Activated T-cell treated with anti-CD3 and anti-CD28 coated beads, Interleukin-2, amount 50 U/mL, for 4 hours (primary cell): ENCODE results near the gene NAV2. TPM values are rescaled to one million over a fixed set of nuclear protein-coding genes. Genes with fewer than 3 reads are reported as not detected.
A peak's percentile ranks its signal among the peaks of the same experiment; 100 is the strongest.
"Not testable (repeated sequence)": the region's sequence is repeated elsewhere in the genome, so short reads cannot be mapped to it uniquely, and the experiment has no call there.

ENCODE experiments used
- ATAC-seq, 2 donors: fragments of 200-7000 bp; cut with Tn5 transposase; one replicate each; pipeline ENCODE4 v1.10.0; 2021
- DNase-seq: peaks from one replicate; pipeline ENCODE4 v3.0.0-alpha.2; 2020
- H3K27me3 Mint-ChIP-seq: one replicate; pipeline ENCODE4 v1.8.0; 2021; ENCODE audit warnings: low read depth, mixed read lengths
- H3K36me3 Mint-ChIP-seq: one replicate; pipeline ENCODE4 v1.8.0; 2022; ENCODE audit warnings: mixed read lengths; ENCODE audit not compliant: insufficient read depth
- H3K4me1 Mint-ChIP-seq: one replicate; pipeline ENCODE4 v1.8.0; 2021; ENCODE audit warnings: low read depth, mixed read lengths
- H3K4me3 Mint-ChIP-seq: one replicate; pipeline ENCODE4 v1.8.0; 2021; ENCODE audit warnings: mild to moderate bottlenecking, moderate library complexity, mixed read lengths
- H3K9me3 Mint-ChIP-seq: one replicate; pipeline ENCODE4 v1.8.0; 2021; ENCODE audit warnings: mixed read lengths
- total RNA-seq, 3 donors: library from RNA; stranded (reverse); gene quantifications; one replicate each; pipeline ENCODE4 v1.2.1, GENCODE V29; 2021

Gene NAV2
- total RNA-seq, 3 donors from 2014 or later: 0.08 to 0.60 (median 0.35) TPM

DNA sequence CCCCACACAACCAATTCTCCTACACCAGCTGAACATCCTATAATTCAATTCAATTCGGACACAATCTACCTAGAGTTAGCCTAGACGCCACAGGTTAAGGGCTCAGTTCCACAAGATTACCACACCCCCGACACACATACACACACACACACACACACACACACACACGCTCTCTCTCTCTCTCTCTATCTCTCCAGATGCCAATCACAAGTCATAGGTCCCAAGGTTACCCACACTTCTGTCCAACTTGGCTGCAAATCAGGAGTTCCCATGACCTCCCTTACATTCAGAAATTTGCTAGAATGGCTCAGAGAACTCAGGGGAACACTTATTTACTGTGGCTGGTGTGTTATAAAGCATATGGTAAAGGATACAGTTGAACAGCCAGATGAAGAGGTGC is 243.6 kb downstream of the NAV2 start:
- no peak for DNase-seq
- Mint-ChIP-seq H3K4me3 (no peak overlapping the region), H3K9me3 (no peaks in the 10 kb centered on the region), H3K36me3 (no peaks in the 10 kb centered on the region), H3K27me3 (peaks cover 6% of the 10 kb centered on the region), H3K4me1 (peaks cover 6% of the 10 kb centered on the region)
- no peak for ATAC-seq

DNA sequence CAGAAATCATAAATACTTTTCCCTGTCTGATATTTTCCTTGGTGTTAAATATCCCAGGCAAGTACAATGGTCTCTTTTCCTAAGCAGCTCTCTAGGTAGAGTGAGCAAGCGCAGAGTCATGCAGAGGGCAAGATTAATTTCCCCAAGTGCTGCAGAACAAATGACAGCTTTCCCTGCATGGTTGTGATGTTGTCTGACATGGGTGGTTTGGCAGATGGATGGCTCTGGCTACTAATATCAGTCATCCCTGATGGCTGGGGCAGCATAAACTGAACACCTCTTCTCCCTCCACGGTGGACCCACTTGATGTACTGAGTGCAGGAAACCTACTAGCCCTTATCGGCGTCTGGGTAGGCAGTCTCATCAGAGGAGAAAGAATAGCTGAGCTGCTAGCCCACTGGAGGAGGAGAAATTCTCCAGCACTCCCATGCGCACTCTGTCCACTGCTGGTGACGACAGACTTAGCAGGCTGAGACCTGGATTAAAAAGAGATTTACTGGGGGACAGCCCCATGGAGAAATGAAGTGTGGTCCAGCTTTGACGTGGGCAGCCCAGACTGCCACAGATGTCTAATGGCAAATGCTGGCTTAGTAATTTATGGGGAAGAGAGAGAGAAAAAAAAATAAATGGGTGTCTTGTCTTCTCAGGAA is 244.8 kb downstream of the NAV2 start:
- Mint-ChIP-seq H3K4me3 (no peak overlapping the region), H3K9me3 (no peaks in the 10 kb centered on the region), H3K36me3 (no peaks in the 10 kb centered on the region), H3K4me1 (no peaks in the 10 kb centered on the region), H3K27me3 (peaks cover 6% of the 10 kb centered on the region)
- no peak for ATAC-seq
- DNase-seq: no peak

DNA sequence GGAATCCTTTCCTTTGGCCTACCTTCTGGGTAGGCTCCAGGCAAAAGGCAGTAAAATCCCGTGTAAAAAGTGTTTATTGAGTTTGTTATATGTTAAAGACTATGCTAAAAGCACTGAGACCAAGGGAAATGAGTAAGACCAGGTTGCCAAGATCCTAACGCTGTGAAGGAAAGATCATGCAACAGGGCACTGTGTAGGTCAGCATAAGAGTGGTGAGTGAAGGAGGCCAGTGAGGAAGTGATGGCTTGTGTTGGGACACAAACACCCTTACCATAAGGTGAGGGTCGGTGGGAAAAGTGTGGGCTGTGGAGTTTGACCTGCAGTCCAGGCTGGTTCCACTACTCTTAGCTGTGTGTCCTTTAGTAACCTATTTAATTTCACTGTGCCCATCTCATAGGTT is 245.6 kb downstream of the NAV2 start:
- Mint-ChIP-seq H3K4me1 (peaks cover 2% of the 10 kb centered on the region), H3K27me3 (peaks cover 5% of the 10 kb centered on the region), H3K36me3 (no peaks in the 10 kb centered on the region), H3K9me3 (no peaks in the 10 kb centered on the region), H3K4me3 (no peak overlapping the region)
- ATAC-seq (no peak), DNase-seq (no peak)

DNA sequence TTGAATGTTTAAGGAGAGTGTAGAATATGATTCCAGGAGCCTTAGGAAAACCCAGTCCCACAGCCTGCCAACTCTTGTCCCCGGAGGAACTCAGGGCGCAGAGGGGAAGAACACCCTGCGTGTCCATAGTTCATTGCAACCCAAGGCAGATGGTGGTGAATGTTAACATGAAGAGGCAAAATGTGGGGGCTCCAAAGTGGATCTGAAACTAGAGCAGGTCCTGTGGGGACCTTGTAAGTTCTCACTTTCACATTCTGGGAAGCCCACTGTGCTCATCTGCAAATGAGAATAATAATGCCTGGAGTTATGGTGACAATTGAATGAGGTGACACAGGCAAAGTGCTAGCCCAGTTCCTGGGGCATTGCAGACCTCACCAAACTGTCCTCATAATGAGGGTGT is 246.6 kb downstream of the NAV2 start:
- Mint-ChIP-seq H3K27me3 (peaks cover 3% of the 10 kb centered on the region), H3K4me1 (peaks cover 6% of the 10 kb centered on the region), H3K36me3 (no peaks in the 10 kb centered on the region), H3K9me3 (no peaks in the 10 kb centered on the region), H3K4me3 (no peak overlapping the region)
- ATAC-seq (no peak), DNase-seq (no peak)

- ATAC-seq (no peak), DNase-seq (no peak)
- Mint-ChIP-seq H3K4me3 (no peak overlapping the region), H3K36me3 (no peaks in the 10 kb centered on the region), H3K27me3 (peaks cover 3% of the 10 kb centered on the region), H3K4me1 (peaks cover 6% of the 10 kb centered on the region), H3K9me3 (no peaks in the 10 kb centered on the region)
Observed at GRCh38 chr11:19959648-19960059, 247.0 kb downstream of the NAV2 start.

DNA sequence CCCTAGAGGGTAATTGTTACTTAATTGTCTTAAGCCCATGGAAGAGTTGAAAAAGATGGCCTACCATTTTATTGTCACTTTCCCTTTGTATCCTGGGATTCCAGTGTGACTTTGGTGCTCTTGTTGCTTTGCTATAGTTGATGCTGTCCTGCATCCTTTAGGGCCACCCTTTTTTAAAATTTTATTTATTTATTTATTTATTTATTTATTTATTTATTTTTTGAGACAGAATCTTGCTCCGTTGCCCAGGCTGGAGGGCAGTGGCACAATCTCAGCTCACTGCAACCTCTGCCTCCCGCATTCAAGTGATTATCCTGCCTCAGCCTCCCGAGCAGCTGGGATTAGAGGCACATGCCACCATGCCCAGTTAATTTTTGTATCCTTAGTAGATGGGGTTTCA is 247.8 kb downstream of the NAV2 start:
- not testable (repeated sequence) for DNase-seq

DNA sequence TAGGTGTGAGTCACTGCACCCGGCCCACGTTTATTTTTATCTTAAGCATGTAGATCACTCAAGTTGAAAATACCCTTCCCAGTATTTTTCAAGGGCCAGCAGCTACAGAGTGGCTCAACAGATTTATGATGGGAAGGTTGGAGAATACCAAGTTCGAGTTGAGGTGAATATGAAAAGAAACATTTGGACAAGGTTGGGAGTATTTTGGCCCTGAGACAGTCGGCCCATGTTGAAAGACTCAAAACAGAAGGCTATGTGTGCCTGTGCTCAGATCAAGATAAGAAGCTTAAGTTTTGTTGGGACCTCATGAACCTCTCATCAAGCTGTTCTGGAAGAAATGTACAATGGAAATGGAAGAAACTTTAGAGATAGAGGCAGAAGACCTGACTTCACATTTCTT is 248.6 kb downstream of the NAV2 start:
- peaks cover 8% of the 10 kb centered on the region for H3K27me3 Mint-ChIP-seq
- DNase-seq (no peak), ATAC-seq (no peak)
- peaks cover 6% of the 10 kb centered on the region for H3K4me1 Mint-ChIP-seq
- H3K9me3 Mint-ChIP-seq: no peaks in the 10 kb centered on the region
- no peaks in the 10 kb centered on the region for H3K36me3 Mint-ChIP-seq
- no peak overlapping the region for H3K4me3 Mint-ChIP-seq

More for the DNA sequence above, 247.8 kb downstream of the NAV2 start:
- H3K9me3 Mint-ChIP-seq, H3K27me3 Mint-ChIP-seq, H3K36me3 Mint-ChIP-seq, H3K4me1 Mint-ChIP-seq, ATAC-seq, H3K4me3 Mint-ChIP-seq: not testable (repeated sequence)

DNA sequence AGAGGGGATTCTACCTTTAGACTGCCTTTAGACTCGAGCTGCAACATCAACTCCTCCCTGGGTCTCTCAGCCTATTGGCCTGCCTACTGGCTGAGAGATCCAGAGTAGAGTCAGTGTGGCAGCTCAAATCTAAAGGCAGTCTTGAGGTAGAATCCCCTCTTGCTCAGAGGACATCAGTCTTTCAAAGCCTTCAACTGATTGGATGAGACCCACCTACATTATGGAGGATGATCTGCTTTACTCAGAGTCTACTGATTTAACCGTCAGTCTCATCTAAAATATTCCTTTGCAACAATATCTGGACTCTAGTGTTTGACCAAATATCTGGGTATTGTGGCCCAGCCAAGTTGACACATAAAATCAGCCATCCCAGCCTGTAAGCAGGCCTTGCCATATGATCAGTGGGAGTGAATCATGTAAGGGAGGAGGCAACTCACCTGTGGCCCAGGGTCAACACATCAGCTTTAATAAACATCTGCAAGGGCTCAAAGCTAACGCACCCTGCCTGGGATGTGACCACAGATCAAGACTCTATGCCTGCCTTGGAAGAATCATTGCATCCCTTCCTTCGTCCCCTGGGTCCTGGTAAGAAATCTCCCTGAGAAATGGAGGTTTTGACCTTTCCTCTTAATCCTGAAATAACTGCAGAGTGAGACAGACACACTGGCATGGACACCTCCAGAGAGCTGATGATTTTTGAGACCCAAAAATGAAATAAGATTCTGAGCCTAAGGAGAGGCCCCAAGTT is 249.6 kb downstream of the NAV2 start:
- Mint-ChIP-seq H3K27me3 (peaks cover 11% of the 10 kb centered on the region), H3K9me3 (no peaks in the 10 kb centered on the region)

GRCh38 chr11:19962801-19963175 is 250.2 kb downstream of the NAV2 start:
- H3K36me3 Mint-ChIP-seq: no peaks in the 10 kb centered on the region
- H3K4me3 Mint-ChIP-seq: no peak overlapping the region
- DNase-seq (no peak), ATAC-seq (no peak)
- peaks cover 6% of the 10 kb centered on the region for H3K4me1 Mint-ChIP-seq
- peaks cover 11% of the 10 kb centered on the region for H3K27me3 Mint-ChIP-seq
- no peaks in the 10 kb centered on the region for H3K9me3 Mint-ChIP-seq

More for the DNA sequence above, 249.6 kb downstream of the NAV2 start:
- ATAC-seq (no peak), DNase-seq (no peak)
- Mint-ChIP-seq H3K4me3 (no peak overlapping the region), H3K36me3 (no peaks in the 10 kb centered on the region), H3K4me1 (peaks cover 6% of the 10 kb centered on the region)

DNA sequence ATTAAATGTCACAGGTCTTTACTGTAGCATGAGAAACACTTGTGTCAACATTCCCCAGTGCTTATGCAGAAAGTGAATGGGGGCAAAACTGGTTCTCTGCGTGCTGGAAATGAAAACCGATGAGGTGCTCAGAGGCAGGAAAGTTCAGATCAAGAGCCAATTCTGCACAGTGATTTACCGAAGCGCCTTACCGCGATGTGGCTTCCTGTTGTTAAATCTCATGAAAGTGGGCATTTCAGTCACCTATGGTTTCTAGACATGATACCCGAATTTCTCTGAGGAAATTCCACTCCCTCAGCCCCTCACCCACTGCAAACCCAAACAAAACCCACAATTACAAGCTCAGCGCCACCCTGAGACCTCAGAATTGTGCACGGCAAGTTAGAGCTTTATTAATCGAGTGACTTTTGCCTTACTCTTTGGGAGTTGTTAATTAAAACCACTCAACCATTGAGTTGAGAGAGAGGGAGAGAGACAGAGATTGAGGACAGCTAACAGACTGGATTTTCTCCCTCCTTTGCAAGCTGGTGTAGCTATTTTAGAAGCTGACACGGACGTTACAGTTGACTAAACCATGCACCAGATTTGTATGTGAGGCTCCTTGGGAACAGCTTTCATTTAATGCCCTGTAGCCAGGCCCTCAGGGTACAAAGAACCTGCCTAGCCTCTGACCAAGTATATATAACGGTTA is 251.2 kb downstream of the NAV2 start:
- Mint-ChIP-seq H3K4me3 (no peak overlapping the region), H3K36me3 (no peaks in the 10 kb centered on the region), H3K4me1 (peaks cover 6% of the 10 kb centered on the region), H3K27me3 (peaks cover 11% of the 10 kb centered on the region), H3K9me3 (no peaks in the 10 kb centered on the region)
- peak; percentile 17 to 85 for ATAC-seq
- no peak for DNase-seq

GRCh38 chr11:19966441-19966840 is 253.8 kb downstream of the NAV2 start:
- Mint-ChIP-seq H3K9me3 (no peaks in the 10 kb centered on the region), H3K4me1 (peaks cover 13% of the 10 kb centered on the region), H3K36me3 (no peaks in the 10 kb centered on the region), H3K27me3 (peaks cover 11% of the 10 kb centered on the region), H3K4me3 (no peak overlapping the region)
- DNase-seq: no peak
- no peak for ATAC-seq

DNA sequence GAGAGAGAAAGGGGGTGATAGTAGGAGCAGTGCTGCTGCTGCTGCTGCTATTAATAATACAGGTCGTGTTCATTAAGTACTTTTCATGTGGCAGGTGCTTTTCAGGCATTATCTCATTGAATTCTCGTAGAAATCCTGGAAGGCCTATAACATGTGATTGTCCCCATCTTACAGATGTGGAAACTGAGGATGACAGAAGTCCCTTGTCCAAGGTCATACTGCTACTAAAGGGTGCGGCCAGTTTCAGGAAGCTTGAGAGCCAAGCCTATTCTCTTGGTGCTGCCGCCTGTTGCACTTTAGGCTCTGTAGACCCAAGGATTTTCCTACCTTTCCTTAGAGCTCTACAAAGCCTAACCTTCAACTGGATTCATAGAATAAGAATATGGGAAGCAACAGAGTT is 254.3 kb downstream of the NAV2 start:
- DNase-seq: no peak
- ATAC-seq: no peak
- no peak overlapping the region for H3K4me3 Mint-ChIP-seq
- peaks cover 13% of the 10 kb centered on the region for H3K4me1 Mint-ChIP-seq
- no peaks in the 10 kb centered on the region for H3K36me3 Mint-ChIP-seq
- no peaks in the 10 kb centered on the region for H3K9me3 Mint-ChIP-seq
- H3K27me3 Mint-ChIP-seq: peaks cover 11% of the 10 kb centered on the region

- H3K4me1 Mint-ChIP-seq: peaks cover 13% of the 10 kb centered on the region
- H3K27me3 Mint-ChIP-seq: peaks cover 11% of the 10 kb centered on the region
- no peak for DNase-seq
- no peaks in the 10 kb centered on the region for H3K9me3 Mint-ChIP-seq
- H3K36me3 Mint-ChIP-seq: peaks cover 2% of the 10 kb centered on the region
- H3K4me3 Mint-ChIP-seq: no peak overlapping the region
- no peak for ATAC-seq
Observed at GRCh38 chr11:19967787-19968186, 255.2 kb downstream of the NAV2 start.

DNA sequence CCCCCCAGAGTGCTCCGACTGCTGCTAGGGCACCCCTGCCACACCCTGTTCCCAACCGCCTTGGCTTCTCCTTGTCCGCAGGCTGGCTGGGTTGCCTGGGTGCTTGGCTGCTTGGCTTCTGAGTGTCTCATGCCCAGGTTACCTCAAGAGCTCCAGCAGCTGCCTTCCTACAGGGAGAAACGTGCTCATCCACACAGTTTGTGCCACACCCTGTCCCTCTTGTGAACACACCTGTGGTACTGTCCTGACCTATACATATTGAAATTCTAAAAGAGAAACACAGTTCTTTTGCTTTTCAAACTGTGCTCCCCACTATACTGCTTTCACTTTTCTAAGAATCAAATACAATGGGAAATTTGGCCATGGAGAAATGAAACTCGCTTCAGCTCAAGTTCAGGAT is 256.2 kb downstream of the NAV2 start:
- DNase-seq (no peak), ATAC-seq (no peak)
- Mint-ChIP-seq H3K27me3 (peaks cover 8% of the 10 kb centered on the region), H3K4me3 (no peak overlapping the region), H3K4me1 (peaks cover 8% of the 10 kb centered on the region), H3K36me3 (peaks cover 2% of the 10 kb centered on the region), H3K9me3 (no peaks in the 10 kb centered on the region)

DNA sequence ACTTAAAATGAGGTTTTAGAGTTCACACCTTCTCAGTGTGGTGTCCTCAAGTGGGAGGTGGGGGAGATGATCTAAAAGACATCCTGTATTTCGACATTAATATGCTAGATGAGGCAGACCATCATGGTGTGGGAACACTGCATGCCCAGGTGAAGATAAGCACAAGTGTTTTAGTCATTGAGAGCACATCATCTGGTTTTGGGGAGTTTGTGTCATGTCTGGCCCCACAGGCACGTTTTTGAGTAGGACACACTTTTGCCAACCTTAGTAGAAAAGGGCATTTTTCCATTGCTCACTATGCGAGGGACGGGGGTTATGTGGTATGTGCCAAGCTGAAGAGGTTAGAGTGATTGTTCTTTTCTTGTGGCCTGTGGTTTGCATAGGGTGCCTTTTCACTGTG is 258.3 kb downstream of the NAV2 start:
- no peak for DNase-seq
- ATAC-seq: peak; percentile 72 to 90
- Mint-ChIP-seq H3K27me3 (peaks cover 4% of the 10 kb centered on the region), H3K9me3 (no peaks in the 10 kb centered on the region), H3K4me1 (peaks cover 7% of the 10 kb centered on the region), H3K4me3 (no peak overlapping the region), H3K36me3 (peaks cover 2% of the 10 kb centered on the region)
